B cell (primary cell): Measurements from ENCODE around the gene EEFSEC. TPM values are rescaled to one million over a fixed set of nuclear protein-coding genes. Genes with fewer than 3 reads are reported as not detected.

Experiments
- ATAC-seq: fragments of 200-7000 bp; cut with Tn5 transposase; one replicate; pipeline ENCODE4 v1.10.0; 2021; ENCODE audit warnings: low read depth, mild to moderate bottlenecking, moderate number of reproducible peaks, moderate library complexity
- CTCF ChIA-PET: fragments of 350-600 bp; sonication (Branson Sonifier 250); formaldehyde crosslinking; loops from one replicate; lab custom pipeline; 2021; ENCODE audit warnings: antibody characterized with exemption, inconsistent platforms; lab: Charles Lee
- POLR2A ChIA-PET: fragments of 350-600 bp; sonication (Branson Sonifier 250); formaldehyde crosslinking; loops from one replicate; lab custom pipeline; 2021; ENCODE audit warnings: antibody characterized with exemption; lab: Charles Lee
- DNase-seq: peaks from one replicate; pipeline ENCODE4 v3.0.0; 2013
- H2AFZ ChIP-seq: 2 replicates; pipeline ENCODE4 v1.6.1; 2012; ENCODE audit warnings: mild to moderate bottlenecking, low read depth, low read length; ENCODE audit not compliant: insufficient read depth, poor library complexity, severe bottlenecking
- H3K27ac ChIP-seq, 2 donors: 1 replicate in 1 of 2; 2 replicates in 1 of 2; pipeline ENCODE4 v1.5.1; 2012 to 2013; ENCODE audit warnings: low read length in 2 of 2, mild to moderate bottlenecking in 2 of 2, moderate library complexity in 1 of 2
- H3K27me3 ChIP-seq, 4 experiments: fragments of 200-600 bp in 1 of 4; sonication (generic) in 1 of 4; replicated peaks in 1 of 4; 1 replicate in 2 of 4; 2 replicates in 2 of 4; pipeline versions ENCODE4 v1.6.1 to v1.7.0; 2013 to 2016; ENCODE audit warnings: low read length in 3 of 4, mild to moderate bottlenecking in 2 of 4, mixed read lengths in 1 of 4, moderate library complexity in 1 of 4; ENCODE audit not compliant: insufficient read depth in 4 of 4, control insufficient read depth in 3 of 4; ENCODE audit errors: control extremely low read depth in 1 of 4
- H3K36me3 ChIP-seq, 2 experiments: replicated peaks in 1 of 2; 1 replicate in 1 of 2; 2 replicates in 1 of 2; pipeline versions ENCODE4 v1.6.1 to v1.7.1; 2013; ENCODE audit warnings: low read length in 1 of 2; ENCODE audit not compliant: insufficient read depth in 2 of 2, control insufficient read depth in 1 of 2; ENCODE audit errors: control extremely low read depth in 1 of 2, extremely low read depth in 1 of 2
- H3K4me1 ChIP-seq, 2 donors: fragments of 200-600 bp in 1 of 2; sonication (generic) in 1 of 2; 1 replicate in 1 of 2; 2 replicates in 1 of 2; pipeline versions ENCODE4 v1.5.1 to v1.6.1; 2013 to 2017; ENCODE audit warnings: low read length in 2 of 2; ENCODE audit not compliant: control insufficient read depth in 2 of 2, insufficient read depth in 2 of 2
- H3K4me2 ChIP-seq: replicated peaks from 2 replicates; pipeline ENCODE3; 2012; ENCODE audit warnings: mild to moderate bottlenecking, low read depth, low read length; ENCODE audit not compliant: poor library complexity, severe bottlenecking
- H3K4me3 ChIP-seq, 5 experiments: fragments of 200-600 bp in 1 of 5; sonication (generic) in 1 of 5; 1 replicate in 3 of 5; 2 replicates in 2 of 5; pipeline versions ENCODE4 v1.5.1 to v1.7.0; 2011 to 2016; ENCODE audit warnings: low read length in 4 of 5, mild to moderate bottlenecking in 4 of 5, low read depth in 2 of 5, control low read depth in 1 of 5, moderate library complexity in 1 of 5; ENCODE audit not compliant: insufficient read depth in 1 of 5; ENCODE audit errors: control extremely low read depth in 1 of 5, extremely low read depth in 1 of 5
- H3K79me2 ChIP-seq: fragments of 200-600 bp; sonication (generic); one replicate; pipeline ENCODE4 v1.6.0; 2016; ENCODE audit warnings: low read length; ENCODE audit not compliant: control insufficient read depth, insufficient read depth
- H3K9ac ChIP-seq: fragments of 200-600 bp; sonication (generic); 2 replicates; pipeline ENCODE4 v1.6.1; 2017; ENCODE audit warnings: mild to moderate bottlenecking, low read length, moderate library complexity
- H3K9me3 ChIP-seq, 3 donors: one replicate each; pipeline versions ENCODE4 v1.6.1 to v1.7.1; 2013; ENCODE audit warnings: low read length in 2 of 3; ENCODE audit not compliant: control insufficient read depth in 2 of 3, insufficient read depth in 1 of 3; ENCODE audit errors: control extremely low read depth in 1 of 3
- H4K20me1 ChIP-seq: 2 replicates; pipeline ENCODE4 v1.6.0; 2012; ENCODE audit warnings: mild to moderate bottlenecking, low read length; ENCODE audit not compliant: insufficient read depth, control insufficient read depth, poor library complexity, severe bottlenecking
- H3K27ac Mint-ChIP-seq: one replicate; pipeline ENCODE4 v1.8.0; 2021; ENCODE audit warnings: mixed read lengths
- H3K27me3 Mint-ChIP-seq: one replicate; pipeline ENCODE4 v1.8.0; 2021; ENCODE audit warnings: mixed read lengths
- H3K4me1 Mint-ChIP-seq: one replicate; pipeline ENCODE4 v1.8.0; 2021; ENCODE audit warnings: mixed read lengths
- H3K4me3 Mint-ChIP-seq: one replicate; pipeline ENCODE4 v1.8.0; 2021; ENCODE audit warnings: mixed read lengths
- H3K9me3 Mint-ChIP-seq: one replicate; pipeline ENCODE4 v1.8.0; 2022; ENCODE audit warnings: mixed read lengths; ENCODE audit not compliant: insufficient read depth
- CTCF ChIP-seq: fragments of 200-600 bp; IDR thresholded peaks from one replicate; pipeline ENCODE4 v1.8.0; 2022; ENCODE audit warnings: antibody characterized with exemption, mild to moderate bottlenecking
- EZH2 ChIP-seq: IDR thresholded peaks from 2 replicates; pipeline ENCODE4 v1.6.1; 2012; ENCODE audit warnings: borderline replicate concordance, low read depth, mild to moderate bottlenecking, moderate library complexity, low read length; ENCODE audit not compliant: insufficient read depth, poor library complexity, severe bottlenecking
- WGBS: methylation state at CpG from one replicate; pipeline ENCODE4 v1.1.5; 2013; ENCODE audit warnings: missing lambda C conversion rate; ENCODE audit not compliant: insufficient coverage; 5-methylcytosine and 5-hydroxymethylcytosine counted together
- intact Hi-C: fragments of 100-400 bp; cut with micrococcal nuclease; formaldehyde crosslinking; loops from one replicate; pipeline ENCODE4 v1.10.0; 2022
- polyA plus RNA-seq: library from polyadenylated mRNA; depleted of rRNA; stranded (reverse); fragments of >200 nt; gene quantifications from 2 replicates; pipeline ENCODE4 v1.2.3, GENCODE V29; 2012
- total RNA-seq, 2 donors: library from RNA; stranded (reverse); fragments of 120-200 nt in 1 of 2; gene quantifications; 1 replicate in 1 of 2; 2 replicates in 1 of 2; pipeline versions ENCODE4 v1.2.3 to v1.2.4, GENCODE V29; 2013 to 2022

EEFSEC gene
- total and polyA plus RNA-seq, 2 donors (not counting 1 experiment from before 2014, with no cell fraction given) = 17.9 to 18.4 TPM

DNA sequence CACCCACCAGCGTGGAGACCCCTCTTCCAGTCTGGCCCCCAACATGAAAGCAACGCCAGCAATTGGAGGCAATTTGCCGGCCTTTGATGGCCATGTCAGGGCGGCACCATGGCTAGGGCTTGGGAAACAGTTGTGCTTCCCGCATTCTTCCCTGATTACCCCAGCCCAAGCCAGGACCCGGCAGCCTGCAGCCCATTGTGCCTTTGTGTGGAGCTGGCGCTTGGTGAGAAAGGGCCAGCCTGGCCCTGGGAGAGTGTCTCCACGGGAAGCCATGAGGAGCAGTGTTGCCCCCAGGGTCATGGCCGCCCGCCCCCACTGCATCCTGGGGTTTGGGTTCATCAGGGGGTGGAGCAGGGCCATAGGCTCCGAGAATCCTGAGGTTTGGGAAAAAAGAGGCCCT lies 247.4 kb downstream of the EEFSEC start:
- CTCF ChIA-PET = no interaction called here
- no peak for TF ChIP-seq CTCF
- no peak for TF ChIP-seq EZH2
- no peaks in the 10 kb centered on the region for H3K4me1 Mint-ChIP-seq
- H3K4me2 ChIP-seq = no peak overlapping the region
- no peak overlapping the region for H2AFZ ChIP-seq
- no peak overlapping the region for H3K27ac Mint-ChIP-seq
- H3K4me1 ChIP-seq = no peaks in the 10 kb centered on the region
- H3K36me3 ChIP-seq = no peaks in the 10 kb centered on the region
- H3K9ac ChIP-seq = no peak overlapping the region
- H3K27me3 Mint-ChIP-seq = no peaks in the 10 kb centered on the region
- no peaks in the 10 kb centered on the region for H3K9me3 ChIP-seq
- H3K4me3 ChIP-seq = no peak overlapping the region
- DNase-seq (no peak), ATAC-seq (no peak)
- no peaks in the 10 kb centered on the region for H3K27me3 ChIP-seq
- no peaks in the 10 kb centered on the region for H3K79me2 ChIP-seq
- H3K4me3 Mint-ChIP-seq = no peak overlapping the region
- POLR2A ChIA-PET = no interaction called here
- intact Hi-C loops = no loop called here
- peaks cover 6% of the 10 kb centered on the region for H4K20me1 ChIP-seq
- no peak overlapping the region for H3K27ac ChIP-seq
- WGBS = 100% methylated on average over 11 of the region's 11 CpGs
- H3K9me3 Mint-ChIP-seq = no peaks in the 10 kb centered on the region

GRCh38 chr3:128402319-128402718 lies 249.0 kb downstream of the EEFSEC start:
- Histone ChIP-seq H3K4me2 (no peak overlapping the region), H3K36me3 (no peaks in the 10 kb centered on the region), H3K9me3 (no peaks in the 10 kb centered on the region), H2AFZ (no peak overlapping the region), H4K20me1 (peaks cover 3% of the 10 kb centered on the region), H3K4me1 (no peaks in the 10 kb centered on the region), H3K79me2 (no peaks in the 10 kb centered on the region), H3K27ac (no peak overlapping the region), H3K9ac (no peak overlapping the region), H3K27me3 (no peaks in the 10 kb centered on the region), H3K4me3 (no peak overlapping the region)
- ChIA-PET POLR2A (no interaction called here), CTCF (no interaction called here)
- 96% methylated on average over 10 of the region's 11 CpGs for WGBS
- no peaks in the 10 kb centered on the region for H3K27me3 Mint-ChIP-seq
- no peak overlapping the region for H3K27ac Mint-ChIP-seq
- intact Hi-C loops = no loop called here
- DNase-seq = no peak
- no peaks in the 10 kb centered on the region for H3K9me3 Mint-ChIP-seq
- ATAC-seq = no peak
- H3K4me3 Mint-ChIP-seq = no peak overlapping the region
- TF ChIP-seq CTCF (no peak), EZH2 (no peak)
- H3K4me1 Mint-ChIP-seq = no peaks in the 10 kb centered on the region
